PC-9 (cell line): ENCODE data around the gene CLHC1. TPM values are rescaled to one million over a fixed set of nuclear protein-coding genes. Genes with fewer than 3 reads are reported as not detected.

Experiments used
- BruUV-seq: library from RNA; stranded (reverse); fragments of 400-500 nt; replicated peaks from 2 replicates; lab custom pipeline; 2021; lab: Mats Ljungman, UMichigan
- CTCF ChIA-PET: fragments of 300-600 bp; sonication (Branson Sonifier 250); formaldehyde crosslinking; loops from one replicate; lab custom pipeline; 2022; ENCODE audit warnings: antibody characterized with exemption; lab: Charles Lee
- POLR2A ChIA-PET: fragments of 300-600 bp; sonication (Branson Sonifier 250); formaldehyde crosslinking; loops from one replicate; lab custom pipeline; 2022; ENCODE audit warnings: antibody characterized with exemption; ENCODE audit not compliant: unreplicated experiment; lab: Charles Lee
- DNase-seq, 2 experiments: peaks; one replicate each; pipeline versions ENCODE4 v3.0.0 to v3.0.0-alpha.2; 2015 to 2022; ENCODE audit warnings: mixed read lengths in 1 of 2
- H2AFZ ChIP-seq: fragments of 200-600 bp; sonication (generic); 2 replicates; pipeline ENCODE4 v1.8.1; 2017; ENCODE audit warnings: antibody characterized with exemption
- H3F3A ChIP-seq: fragments of 200-600 bp; sonication (generic); 2 replicates; pipeline ENCODE4 v1.8.1; 2017; ENCODE audit warnings: antibody characterized with exemption, mild to moderate bottlenecking, low read depth; ENCODE audit not compliant: insufficient read depth
- H3K27ac ChIP-seq: fragments of 200-600 bp; sonication (generic); 2 replicates; pipeline ENCODE4 v1.6.1; 2016; ENCODE audit warnings: mixed run types
- H3K27me3 ChIP-seq: fragments of 200-600 bp; sonication (generic); 2 replicates; pipeline ENCODE4 v1.6.1; 2016; ENCODE audit warnings: low read depth, mixed run types; ENCODE audit not compliant: insufficient read depth
- H3K36me3 ChIP-seq: fragments of 200-600 bp; sonication (generic); 2 replicates; pipeline ENCODE4 v1.6.1; 2016; ENCODE audit warnings: low read depth, mixed run types
- H3K4me1 ChIP-seq: fragments of 200-600 bp; sonication (generic); replicated peaks from 2 replicates; pipeline ENCODE4 v1.6.1; 2016; ENCODE audit warnings: mixed run types; ENCODE audit not compliant: insufficient read depth
- H3K4me2 ChIP-seq: fragments of 200-600 bp; sonication (generic); 2 replicates; pipeline ENCODE4 v1.6.1; 2017; ENCODE audit warnings: mixed run types
- H3K4me3 ChIP-seq: fragments of 200-600 bp; sonication (generic); 2 replicates; pipeline ENCODE4 v1.6.1; 2016; ENCODE audit warnings: mixed run types
- H3K79me2 ChIP-seq: fragments of 200-600 bp; sonication (generic); 2 replicates; pipeline ENCODE4 v1.6.1; 2017; ENCODE audit warnings: low read depth, mixed run types
- H3K9me2 ChIP-seq: fragments of 200-600 bp; sonication (generic); 2 replicates; pipeline ENCODE4 v1.8.1; 2017; ENCODE audit warnings: mild to moderate bottlenecking; ENCODE audit not compliant: insufficient read depth
- H3K9me3 ChIP-seq: fragments of 200-600 bp; sonication (generic); 2 replicates; pipeline ENCODE4 v1.8.1; 2016; ENCODE audit warnings: low read depth; ENCODE audit not compliant: insufficient read depth
- H4K20me1 ChIP-seq: fragments of 200-600 bp; sonication (generic); 2 replicates; pipeline ENCODE4 v1.8.1; 2017; ENCODE audit not compliant: insufficient read depth
- EZH2 ChIP-seq: fragments of 200-600 bp; sonication (generic); IDR thresholded peaks from 2 replicates; pipeline ENCODE4 v1.8.0; 2017; ENCODE audit warnings: antibody characterized with exemption, low read depth
- intact Hi-C: fragments of 100-400 bp; cut with micrococcal nuclease; formaldehyde crosslinking; loops from one replicate; pipeline ENCODE4 v1.10.0; 2022; ENCODE audit not compliant: unreplicated experiment
- total RNA-seq: library from RNA; stranded (reverse); gene quantifications from 2 replicates; pipeline ENCODE4 v1.2.3, GENCODE V29; 2021
- TF ChIP-seq, protein P1 (sequence below): fragments of 200-600 bp; sonication (generic); conservative IDR thresholded peaks from 2 replicates; pipeline ENCODE4 v1.6.1; 2017; ENCODE audit warnings: mixed run types, antibody characterized with exemption, mild to moderate bottlenecking, moderate library complexity

The CLHC1 gene
- total RNA-seq, 1 experiment from 2014 or later, result 27.1 TPM

DNA sequence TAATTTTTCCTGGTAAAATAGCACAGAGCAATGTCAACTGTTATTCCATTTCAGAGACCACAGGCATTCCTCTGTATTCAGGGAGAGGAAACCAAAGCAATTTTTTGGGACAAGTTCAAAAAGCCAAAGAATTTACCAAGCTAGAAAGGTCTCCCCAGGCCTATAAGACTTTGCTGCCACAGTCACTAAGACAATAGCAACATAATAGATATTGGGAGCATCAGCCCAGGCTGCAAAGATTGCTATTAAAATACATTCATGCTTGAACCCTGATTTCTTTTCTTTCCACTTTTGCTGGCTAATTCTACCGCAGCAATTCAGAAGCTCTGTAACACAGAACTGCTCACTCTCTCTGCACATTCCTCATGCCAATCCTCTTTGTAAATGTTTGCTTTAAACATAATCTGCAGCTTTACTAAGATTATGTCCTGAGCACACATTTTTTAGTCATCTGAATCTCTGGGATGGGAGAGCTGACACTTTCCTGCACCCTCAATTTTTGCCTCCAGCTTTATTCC is 76.3 kb downstream of the CLHC1 start:
- BruUV-seq, result no TSS peak
- ChIA-PET POLR2A (interaction anchor here (0.6 to 1.0 kb wide), 4 partner anchors 9 to 105 kb away, joined by 3 to 9 read pairs (median 5); partner anchors contain the start of gene RTN4), CTCF (interaction anchor here (0.6 to 0.7 kb wide), 3 partner anchors 11 to 15 kb away, joined by 3 to 8 read pairs (median 4); no protein-coding TSS in a partner anchor)
- Histone ChIP-seq H3K27ac (peak overlapping the region; percentile 40), H4K20me1 (no peaks in the 10 kb centered on the region), H2AFZ (no peak overlapping the region), H3K27me3 (no peaks in the 10 kb centered on the region), H3K4me3 (peak overlapping the region; percentile 3; the same call in 1 of the 2 replicates), H3K9me2 (no peaks in the 10 kb centered on the region), H3K36me3 (no peaks in the 10 kb centered on the region), H3K9me3 (no peaks in the 10 kb centered on the region), H3K79me2 (no peaks in the 10 kb centered on the region), H3K4me1 (peaks cover 67% of the 10 kb centered on the region), H3K4me2 (peak overlapping the region; percentile 44), H3F3A (peaks cover 24% of the 10 kb centered on the region)
- intact Hi-C loops, result no loop called here
- TF ChIP-seq EZH2, result no peak
- TF ChIP-seq, protein P1, sequence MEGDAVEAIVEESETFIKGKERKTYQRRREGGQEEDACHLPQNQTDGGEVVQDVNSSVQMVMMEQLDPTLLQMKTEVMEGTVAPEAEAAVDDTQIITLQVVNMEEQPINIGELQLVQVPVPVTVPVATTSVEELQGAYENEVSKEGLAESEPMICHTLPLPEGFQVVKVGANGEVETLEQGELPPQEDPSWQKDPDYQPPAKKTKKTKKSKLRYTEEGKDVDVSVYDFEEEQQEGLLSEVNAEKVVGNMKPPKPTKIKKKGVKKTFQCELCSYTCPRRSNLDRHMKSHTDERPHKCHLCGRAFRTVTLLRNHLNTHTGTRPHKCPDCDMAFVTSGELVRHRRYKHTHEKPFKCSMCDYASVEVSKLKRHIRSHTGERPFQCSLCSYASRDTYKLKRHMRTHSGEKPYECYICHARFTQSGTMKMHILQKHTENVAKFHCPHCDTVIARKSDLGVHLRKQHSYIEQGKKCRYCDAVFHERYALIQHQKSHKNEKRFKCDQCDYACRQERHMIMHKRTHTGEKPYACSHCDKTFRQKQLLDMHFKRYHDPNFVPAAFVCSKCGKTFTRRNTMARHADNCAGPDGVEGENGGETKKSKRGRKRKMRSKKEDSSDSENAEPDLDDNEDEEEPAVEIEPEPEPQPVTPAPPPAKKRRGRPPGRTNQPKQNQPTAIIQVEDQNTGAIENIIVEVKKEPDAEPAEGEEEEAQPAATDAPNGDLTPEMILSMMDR, result no peak
- DNase-seq, result peak in 1 of 2 experiments; percentile 79

DNA sequence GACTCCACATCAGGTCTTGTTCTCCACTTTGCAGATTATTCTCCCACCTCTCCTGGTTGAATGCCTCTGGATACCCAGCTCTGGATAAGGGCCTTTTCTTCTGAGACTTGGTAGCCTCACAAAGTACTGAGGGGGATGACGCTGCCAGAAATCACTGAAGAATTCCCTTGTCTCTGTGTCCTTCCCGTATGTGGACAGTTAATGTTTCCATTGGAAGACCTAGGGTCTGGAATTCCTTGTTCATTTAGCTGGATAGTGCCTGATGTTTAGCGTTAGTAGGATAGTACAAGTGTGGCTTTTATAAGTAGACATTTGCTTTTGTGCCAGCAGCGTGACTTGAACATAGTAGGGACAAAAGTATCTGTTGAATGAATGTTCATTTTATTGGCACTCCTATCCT is 76.9 kb downstream of the CLHC1 start:
- peak overlapping the region; percentile 40; the same call in 1 of the 2 replicates for H3K27ac ChIP-seq

DNA sequence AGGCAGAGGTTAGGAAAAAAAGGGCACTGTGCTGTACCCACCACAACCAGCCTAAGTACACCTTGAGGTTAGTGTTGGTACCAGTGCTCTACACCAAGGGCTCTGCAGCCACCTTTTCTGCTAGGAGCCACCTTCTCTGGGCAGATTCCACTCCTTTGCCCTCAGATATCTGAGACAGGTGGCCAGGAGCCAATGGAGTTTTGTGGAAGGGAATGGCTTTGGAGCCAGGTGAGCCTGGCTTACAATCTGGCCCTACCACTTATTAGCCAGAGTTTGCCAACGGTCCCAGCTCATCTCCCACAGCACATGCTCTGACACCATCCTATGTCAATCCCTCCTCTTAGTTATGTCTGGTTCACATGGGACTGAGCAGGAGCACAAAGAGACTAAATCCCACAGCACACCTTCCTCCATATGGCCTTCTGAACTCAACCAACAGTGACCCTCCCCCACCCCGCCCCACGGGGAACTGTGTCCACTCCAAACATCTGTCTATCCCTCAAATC is 77.5 kb downstream of the CLHC1 start:
- no peaks in the 10 kb centered on the region for H3K9me3 ChIP-seq
- no TSS peak for BruUV-seq
- intact Hi-C loops, result no loop called here
- H3K4me1 ChIP-seq, result peaks cover 74% of the 10 kb centered on the region
- TF ChIP-seq, protein P1, result no peak
- TF ChIP-seq EZH2, result no peak
- H3F3A ChIP-seq, result peaks cover 32% of the 10 kb centered on the region
- H3K4me2 ChIP-seq, result no peak overlapping the region
- H3K79me2 ChIP-seq, result no peaks in the 10 kb centered on the region
- no peak overlapping the region for H2AFZ ChIP-seq
- no peaks in the 10 kb centered on the region for H4K20me1 ChIP-seq
- ChIA-PET CTCF (no interaction called here), POLR2A (no interaction called here)
- H3K9me2 ChIP-seq, result no peaks in the 10 kb centered on the region
- H3K36me3 ChIP-seq, result no peaks in the 10 kb centered on the region
- no peak overlapping the region for H3K4me3 ChIP-seq
- no peak overlapping the region for H3K27ac ChIP-seq
- DNase-seq, result no peak
- H3K27me3 ChIP-seq, result no peaks in the 10 kb centered on the region

More for the DNA sequence above, 76.9 kb downstream of the CLHC1 start:
- Histone ChIP-seq H3K27me3 (no peaks in the 10 kb centered on the region), H3K4me1 (peaks cover 68% of the 10 kb centered on the region), H3K4me3 (no peak overlapping the region), H3K9me3 (no peaks in the 10 kb centered on the region), H3K36me3 (no peaks in the 10 kb centered on the region), H3K4me2 (peak overlapping the region; percentile 44), H3F3A (peaks cover 25% of the 10 kb centered on the region), H2AFZ (no peak overlapping the region), H4K20me1 (no peaks in the 10 kb centered on the region), H3K79me2 (no peaks in the 10 kb centered on the region), H3K9me2 (no peaks in the 10 kb centered on the region)
- no TSS peak for BruUV-seq
- ChIA-PET POLR2A (interaction anchor here (0.6 to 1.0 kb wide), 3 partner anchors 9 to 104 kb away, joined by 3 to 9 read pairs (median 7); no protein-coding TSS in a partner anchor), CTCF (no interaction called here)
- no peak for DNase-seq
- TF ChIP-seq EZH2, result no peak
- TF ChIP-seq, protein P1, result no peak
- intact Hi-C loops, result no loop called here
